Activated T-helper 1 cell treated with anti-CD3 and anti-CD28 coated beads, Interleukin-12 subunit alpha, Interleukin-12 subunit beta, Interleukin-2, Interleukin-4 antibody, amounts not matched to agents 30 ng/mL and 10 ng/mL and 1 ng/mL, durations not matched to agents 14 hours and 24 hours and 36 hours (primary cell): ENCODE data around the gene HECW1. TPM values are rescaled to one million over a fixed set of nuclear protein-coding genes. Genes with fewer than 3 reads are reported as not detected.

Source experiments
- DNase-seq: peaks from one replicate; pipeline ENCODE4 v3.0.0; 2021; ENCODE audit warnings: low spot score
- H3K27ac Mint-ChIP-seq: one replicate; pipeline ENCODE4 v1.8.0; 2021; ENCODE audit warnings: mild to moderate bottlenecking, mixed read lengths
- H3K27me3 Mint-ChIP-seq: one replicate; pipeline ENCODE4 v1.8.0; 2022; ENCODE audit warnings: mild to moderate bottlenecking, moderate library complexity, mixed read lengths; ENCODE audit not compliant: insufficient read depth
- H3K36me3 Mint-ChIP-seq: one replicate; pipeline ENCODE4 v1.8.0; 2021; ENCODE audit warnings: low read depth, mixed read lengths
- H3K4me1 Mint-ChIP-seq: one replicate; pipeline ENCODE4 v1.8.0; 2021; ENCODE audit warnings: low read depth, mixed read lengths
- H3K4me3 Mint-ChIP-seq: one replicate; pipeline ENCODE4 v1.8.0; 2021; ENCODE audit warnings: mild to moderate bottlenecking, moderate library complexity, mixed read lengths
- H3K9me3 Mint-ChIP-seq: one replicate; pipeline ENCODE4 v1.8.0; 2021; ENCODE audit warnings: mixed read lengths
- intact Hi-C: fragments of 100-400 bp; cut with micrococcal nuclease; formaldehyde crosslinking; loops from one replicate; pipeline ENCODE4 v1.15.1; 2024
- total RNA-seq: library from RNA; stranded (reverse); gene quantifications from 2 replicates; pipeline ENCODE4 v1.2.3, GENCODE V29; 2022

Gene HECW1
- total RNA-seq, 1 donor from 2014 or later: not detected

- H3K27me3 Mint-ChIP-seq: peaks cover 4% of the 10 kb centered on the region
- H3K36me3 Mint-ChIP-seq: no peaks in the 10 kb centered on the region
- H3K4me3 Mint-ChIP-seq: no peak overlapping the region
- H3K27ac Mint-ChIP-seq: no peak overlapping the region
- no peak for DNase-seq
- H3K4me1 Mint-ChIP-seq: no peaks in the 10 kb centered on the region
- intact Hi-C loops: no loop called here
- H3K9me3 Mint-ChIP-seq: no peaks in the 10 kb centered on the region
Observed at GRCh38 chr7:43274752-43275151, 162.3 kb downstream of the HECW1 start.

GRCh38 chr7:43276547-43276946 is 164.1 kb downstream of the HECW1 start:
- Mint-ChIP-seq H3K36me3 (no peaks in the 10 kb centered on the region), H3K9me3 (no peaks in the 10 kb centered on the region), H3K4me1 (no peaks in the 10 kb centered on the region), H3K27ac (no peak overlapping the region), H3K27me3 (peaks cover 2% of the 10 kb centered on the region), H3K4me3 (no peak overlapping the region)
- DNase-seq: no peak
- intact Hi-C loops: no loop called here

- H3K27me3 Mint-ChIP-seq: peaks cover 2% of the 10 kb centered on the region
- no peaks in the 10 kb centered on the region for H3K4me1 Mint-ChIP-seq
- no peak overlapping the region for H3K27ac Mint-ChIP-seq
- H3K36me3 Mint-ChIP-seq: no peaks in the 10 kb centered on the region
- intact Hi-C loops: no loop called here
- no peaks in the 10 kb centered on the region for H3K9me3 Mint-ChIP-seq
- no peak overlapping the region for H3K4me3 Mint-ChIP-seq
- DNase-seq: no peak
Observed at GRCh38 chr7:43278088-43278644, 165.7 kb downstream of the HECW1 start.

GRCh38 chr7:43281268-43281667 is 168.8 kb downstream of the HECW1 start:
- no peak for DNase-seq
- H3K27me3 Mint-ChIP-seq: peaks cover 2% of the 10 kb centered on the region
- no peak overlapping the region for H3K4me3 Mint-ChIP-seq
- H3K9me3 Mint-ChIP-seq: no peaks in the 10 kb centered on the region
- intact Hi-C loops: no loop called here
- no peaks in the 10 kb centered on the region for H3K4me1 Mint-ChIP-seq
- H3K27ac Mint-ChIP-seq: no peak overlapping the region
- H3K36me3 Mint-ChIP-seq: no peaks in the 10 kb centered on the region

GRCh38 chr7:43283706-43284105 is 171.3 kb downstream of the HECW1 start:
- H3K36me3 Mint-ChIP-seq: no peaks in the 10 kb centered on the region
- no peaks in the 10 kb centered on the region for H3K4me1 Mint-ChIP-seq
- no peak for DNase-seq
- H3K27me3 Mint-ChIP-seq: peaks cover 4% of the 10 kb centered on the region
- H3K27ac Mint-ChIP-seq: no peak overlapping the region
- no peaks in the 10 kb centered on the region for H3K9me3 Mint-ChIP-seq
- no peak overlapping the region for H3K4me3 Mint-ChIP-seq
- intact Hi-C loops: no loop called here

- no peak overlapping the region for H3K4me3 Mint-ChIP-seq
- H3K4me1 Mint-ChIP-seq: no peaks in the 10 kb centered on the region
- no peak overlapping the region for H3K27ac Mint-ChIP-seq
Observed at GRCh38 chr7:43289826-43290225, 177.4 kb downstream of the HECW1 start.

GRCh38 chr7:43290978-43291377 is 178.5 kb downstream of the HECW1 start:
- Mint-ChIP-seq H3K27me3 (peaks cover 4% of the 10 kb centered on the region), H3K36me3 (no peaks in the 10 kb centered on the region), H3K27ac (no peak overlapping the region), H3K4me1 (no peaks in the 10 kb centered on the region), H3K9me3 (peaks cover 8% of the 10 kb centered on the region), H3K4me3 (no peak overlapping the region)
- intact Hi-C loops: no loop called here
- DNase-seq: no peak

More at GRCh38 chr7:43289826-43290225, 177.4 kb downstream of the HECW1 start:
- peaks cover 8% of the 10 kb centered on the region for H3K9me3 Mint-ChIP-seq
- intact Hi-C loops: no loop called here
- peaks cover 4% of the 10 kb centered on the region for H3K27me3 Mint-ChIP-seq
- H3K36me3 Mint-ChIP-seq: no peaks in the 10 kb centered on the region
- DNase-seq: no peak

- Mint-ChIP-seq H3K4me3 (no peak overlapping the region), H3K27ac (no peak overlapping the region), H3K27me3 (peaks cover 6% of the 10 kb centered on the region), H3K4me1 (no peaks in the 10 kb centered on the region), H3K36me3 (no peaks in the 10 kb centered on the region), H3K9me3 (peaks cover 8% of the 10 kb centered on the region)
- intact Hi-C loops: no loop called here
- DNase-seq: no peak
Observed at GRCh38 chr7:43291789-43292188, 179.3 kb downstream of the HECW1 start.

GRCh38 chr7:43292384-43292783 is 179.9 kb downstream of the HECW1 start:
- intact Hi-C loops: no loop called here
- Mint-ChIP-seq H3K27me3 (peaks cover 6% of the 10 kb centered on the region), H3K27ac (no peak overlapping the region), H3K4me1 (no peaks in the 10 kb centered on the region), H3K4me3 (no peak overlapping the region), H3K9me3 (peaks cover 8% of the 10 kb centered on the region), H3K36me3 (no peaks in the 10 kb centered on the region)
- DNase-seq: no peak

GRCh38 chr7:43294080-43294630 is 181.7 kb downstream of the HECW1 start:
- Mint-ChIP-seq H3K9me3 (peaks cover 8% of the 10 kb centered on the region), H3K4me3 (no peak overlapping the region), H3K36me3 (no peaks in the 10 kb centered on the region), H3K4me1 (no peaks in the 10 kb centered on the region), H3K27ac (no peak overlapping the region), H3K27me3 (peaks cover 6% of the 10 kb centered on the region)
- intact Hi-C loops: no loop called here
- no peak for DNase-seq

- H3K36me3 Mint-ChIP-seq: no peaks in the 10 kb centered on the region
- H3K27me3 Mint-ChIP-seq: peaks cover 12% of the 10 kb centered on the region
- no peaks in the 10 kb centered on the region for H3K4me1 Mint-ChIP-seq
- intact Hi-C loops: no loop called here
- H3K27ac Mint-ChIP-seq: no peak overlapping the region
- peaks cover 3% of the 10 kb centered on the region for H3K9me3 Mint-ChIP-seq
- DNase-seq: no peak
- no peak overlapping the region for H3K4me3 Mint-ChIP-seq
Observed at GRCh38 chr7:43295429-43295828, 183.0 kb downstream of the HECW1 start.

- peaks cover 12% of the 10 kb centered on the region for H3K27me3 Mint-ChIP-seq
- H3K4me1 Mint-ChIP-seq: no peaks in the 10 kb centered on the region
- intact Hi-C loops: no loop called here
- H3K4me3 Mint-ChIP-seq: no peak overlapping the region
- peaks cover 3% of the 10 kb centered on the region for H3K9me3 Mint-ChIP-seq
- H3K36me3 Mint-ChIP-seq: no peaks in the 10 kb centered on the region
- no peak overlapping the region for H3K27ac Mint-ChIP-seq
- no peak for DNase-seq
Observed at GRCh38 chr7:43296306-43296705, 183.9 kb downstream of the HECW1 start.

GRCh38 chr7:43298617-43299016 is 186.2 kb downstream of the HECW1 start:
- peaks cover 9% of the 10 kb centered on the region for H3K4me1 Mint-ChIP-seq
- no peaks in the 10 kb centered on the region for H3K9me3 Mint-ChIP-seq
- DNase-seq: no peak
- H3K27me3 Mint-ChIP-seq: peaks cover 12% of the 10 kb centered on the region
- no peak overlapping the region for H3K27ac Mint-ChIP-seq
- intact Hi-C loops: no loop called here
- no peak overlapping the region for H3K4me3 Mint-ChIP-seq
- no peaks in the 10 kb centered on the region for H3K36me3 Mint-ChIP-seq

- Mint-ChIP-seq H3K4me3 (no peak overlapping the region), H3K4me1 (peaks cover 20% of the 10 kb centered on the region), H3K36me3 (no peaks in the 10 kb centered on the region), H3K27me3 (peaks cover 12% of the 10 kb centered on the region), H3K9me3 (no peaks in the 10 kb centered on the region), H3K27ac (no peak overlapping the region)
- intact Hi-C loops: loop anchor here (5.0 to 10.0 kb wide), 2 partner anchors 422 to 535 kb away; no protein-coding TSS in a partner anchor
- no peak for DNase-seq
Observed at GRCh38 chr7:43300121-43300520, 187.7 kb downstream of the HECW1 start.
